Activated naive CD4-positive, alpha-beta T cell (primary cell): ENCODE results near the gene TNS4.

Experiments
- DNase-seq, 4 experiments: peaks; one replicate each; lab custom pipeline; 2025; lab: John Stamatoyannopoulos, UW

The TNS4 gene

GRCh38 chr17:40457369-40457768, 44.1 kb downstream of the TNS4 start:
- no peak for DNase-seq

GRCh38 chr17:40456396-40456951, 44.9 kb downstream of the TNS4 start:
- no peak for DNase-seq

GRCh38 chr17:40454613-40454995, 46.8 kb downstream of the TNS4 start:
- no peak for DNase-seq

- DNase-seq: no peak
Observed at GRCh38 chr17:40453881-40454612, 47.4 kb downstream of the TNS4 start.

GRCh38 chr17:40452921-40453378, 48.5 kb downstream of the TNS4 start:
- DNase-seq: no peak

GRCh38 chr17:40452216-40452787, 49.1 kb downstream of the TNS4 start:
- DNase-seq: no peak

GRCh38 chr17:40451420-40451819, 50.0 kb downstream of the TNS4 start:
- DNase-seq: no peak

GRCh38 chr17:40450175-40450574, 51.2 kb downstream of the TNS4 start:
- peak in 1 of 4 experiments; percentile 12 for DNase-seq

- no peak for DNase-seq
Observed at GRCh38 chr17:40448639-40449261, 52.7 kb downstream of the TNS4 start.

GRCh38 chr17:40448213-40448638, 53.2 kb downstream of the TNS4 start:
- DNase-seq: no peak

GRCh38 chr17:40447806-40448205, 53.6 kb downstream of the TNS4 start:
- DNase-seq: no peak

GRCh38 chr17:40447148-40447644, 54.2 kb downstream of the TNS4 start:
- no peak for DNase-seq

GRCh38 chr17:40445751-40446468, 55.5 kb downstream of the TNS4 start:
- no peak for DNase-seq

GRCh38 chr17:40443988-40444899, 57.2 kb downstream of the TNS4 start:
- DNase-seq: no peak

- DNase-seq: peak; percentile 18 to 65 (median 32)
Observed at GRCh38 chr17:40443196-40443987, 58.0 kb downstream of the TNS4 start, which contains the start of gene IGFBP4. Gene IGFBP4 (plus strand): TSS chr17:40443450. CDS start chr17:40443736, 286 bp downstream.

- DNase-seq: no peak
Observed at GRCh38 chr17:40442392-40443195, 58.8 kb downstream of the TNS4 start.

- no peak for DNase-seq
Observed at GRCh38 chr17:40440166-40440565, 61.3 kb downstream of the TNS4 start.

GRCh38 chr17:40437095-40437732, 64.2 kb downstream of the TNS4 start:
- no peak for DNase-seq

GRCh38 chr17:40436636-40437035, 64.8 kb downstream of the TNS4 start:
- DNase-seq: no peak
